Bronchial epithelial cell (primary cell): Measurements from ENCODE around the gene IL33. TPM values are rescaled to one million over a fixed set of nuclear protein-coding genes. Genes with fewer than 3 reads are reported as not detected.

Experiments
- DNase-seq: peaks from one replicate; pipeline ENCODE4 v3.0.0-alpha.2; 2010; ENCODE audit warnings: low read depth
- FAIRE-seq: peaks from 2 replicates; lab custom pipeline; 2011; peaks lifted over from hg19 to GRCh38; lab: Jason Lieb, UNC
- H3K27me3 ChIP-seq: 2 replicates; pipeline ENCODE4 v1.5.1; 2011; ENCODE audit warnings: low read length; ENCODE audit not compliant: control insufficient read depth, insufficient read depth
- H3K36me3 ChIP-seq: 2 replicates; pipeline ENCODE4 v1.5.1; 2011; ENCODE audit warnings: low read length; ENCODE audit not compliant: control insufficient read depth, insufficient read depth
- H3K4me3 ChIP-seq: 2 replicates; pipeline ENCODE4 v1.5.1; 2011; ENCODE audit warnings: mild to moderate bottlenecking, low read depth, low read length, control low read depth
- CTCF ChIP-seq: IDR thresholded peaks from 2 replicates; pipeline ENCODE4 v1.5.1; 2011; ENCODE audit warnings: mild to moderate bottlenecking, moderate library complexity, low read length, control low read depth, inconsistent platforms; ENCODE audit not compliant: insufficient read depth, severe bottlenecking
- total RNA-seq: library from RNA; depleted of rRNA; stranded (reverse); fragments of >200 nt; gene quantifications from 2 replicates; pipeline ENCODE4 v1.2.1, GENCODE V29; 2014

IL33 gene
- total RNA-seq, 1 donor from 2014 or later, result 2.4 TPM

DNA sequence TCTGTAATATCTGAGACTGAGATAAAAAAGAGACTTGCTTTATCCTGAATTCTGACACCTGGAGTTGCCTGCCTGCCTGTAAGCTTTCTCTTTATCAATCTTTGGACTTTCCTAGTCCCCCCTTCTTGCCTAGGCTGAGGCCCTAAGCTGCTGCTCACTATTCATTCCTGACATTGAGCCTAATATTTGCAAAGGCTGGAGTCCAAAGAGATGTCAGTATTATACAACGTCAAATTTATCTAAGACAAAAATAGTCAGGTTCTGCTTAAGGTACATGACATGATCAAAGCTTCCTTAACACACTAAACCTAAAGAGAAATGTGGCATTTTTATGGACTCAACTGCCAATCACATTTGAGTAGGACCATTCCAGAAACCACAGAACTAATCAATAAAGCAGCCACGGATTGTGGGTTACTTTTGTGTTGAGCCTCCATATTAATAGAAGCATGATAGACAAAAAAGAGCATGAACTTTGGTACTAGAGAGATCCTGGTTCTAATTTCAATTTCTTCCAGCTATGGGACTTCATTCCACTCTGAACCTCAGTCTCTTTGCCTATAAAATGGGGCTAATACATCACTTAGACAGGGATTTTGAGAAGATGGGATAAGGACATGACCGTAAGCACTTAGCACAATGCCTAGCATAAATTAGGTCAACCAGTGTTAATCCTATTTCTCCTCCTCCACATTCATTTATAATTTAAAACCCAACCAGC lies 56.1 kb downstream of the IL33 start:
- Histone ChIP-seq H3K27me3 (no peaks in the 10 kb centered on the region), H3K36me3 (no peaks in the 10 kb centered on the region), H3K4me3 (no peak overlapping the region)
- TF ChIP-seq CTCF, result no peak
- DNase-seq (no peak), FAIRE-seq (no peak)

GRCh38 chr9:6272229-6272598 lies 56.6 kb downstream of the IL33 start:
- TF ChIP-seq CTCF, result no peak
- DNase-seq (peak; percentile 98), FAIRE-seq (no peak)
- no peaks in the 10 kb centered on the region for H3K36me3 ChIP-seq
- H3K27me3 ChIP-seq, result no peaks in the 10 kb centered on the region
- no peak overlapping the region for H3K4me3 ChIP-seq

DNA sequence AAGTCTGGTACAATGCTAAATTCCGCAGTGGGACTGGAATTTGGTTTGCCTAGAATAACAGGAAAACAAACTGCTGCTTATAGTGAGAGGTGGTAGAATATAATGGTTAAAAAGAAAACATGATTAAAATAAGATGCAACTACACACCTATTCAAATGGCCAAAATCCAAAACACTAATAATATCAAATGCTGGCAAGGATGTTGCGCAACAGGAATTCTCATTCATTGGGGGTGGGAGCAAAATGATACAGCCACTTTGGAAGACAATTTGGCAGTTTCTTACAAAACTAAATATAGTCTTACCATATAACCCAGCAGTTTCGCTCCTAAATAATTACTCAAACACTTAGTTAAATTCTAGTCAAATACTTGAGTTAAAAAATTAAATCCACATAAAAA lies 61.8 kb downstream of the IL33 start:
- H3K36me3 ChIP-seq, result no peaks in the 10 kb centered on the region
- no peak overlapping the region for H3K4me3 ChIP-seq
- no peak for FAIRE-seq
- TF ChIP-seq CTCF, result no peak
- H3K27me3 ChIP-seq, result no peaks in the 10 kb centered on the region
- DNase-seq, result no peak

GRCh38 chr9:6301858-6302257 lies 86.3 kb downstream of the IL33 start:
- FAIRE-seq (peak; percentile 36), DNase-seq (peak; percentile 27)

GRCh38 chr9:6302417-6302816 lies 86.8 kb downstream of the IL33 start:
- FAIRE-seq (peak; percentile 28), DNase-seq (peak; percentile 98)
- Histone ChIP-seq H3K4me3 (no peak overlapping the region), H3K27me3 (no peaks in the 10 kb centered on the region), H3K36me3 (no peaks in the 10 kb centered on the region)
- TF ChIP-seq CTCF, result no peak

More at GRCh38 chr9:6301858-6302257, 86.3 kb downstream of the IL33 start:
- no peaks in the 10 kb centered on the region for H3K36me3 ChIP-seq
- no peaks in the 10 kb centered on the region for H3K27me3 ChIP-seq
- H3K4me3 ChIP-seq, result no peak overlapping the region
- TF ChIP-seq CTCF, result no peak

DNA sequence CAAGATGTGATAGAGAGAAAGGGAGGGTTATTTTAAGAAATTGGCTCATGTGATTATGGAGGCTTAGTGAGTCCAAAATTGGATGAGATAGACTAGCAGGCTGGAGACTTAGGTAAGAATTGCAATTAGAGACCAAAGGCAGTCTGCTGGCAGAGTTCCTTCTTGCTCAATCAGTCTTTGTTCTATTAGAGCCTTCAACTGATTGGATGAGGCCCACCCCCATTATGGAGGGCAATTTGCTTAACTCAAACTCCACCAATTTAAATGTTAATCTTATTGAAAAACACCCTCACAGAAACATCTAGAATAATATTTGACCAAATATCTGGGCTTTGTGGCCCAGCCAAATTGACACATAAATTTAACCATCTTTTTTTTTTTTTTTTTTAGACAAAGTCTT lies 88.6 kb downstream of the IL33 start:
- no peak for FAIRE-seq

More for the DNA sequence above, 88.6 kb downstream of the IL33 start:
- no peak for DNase-seq
- TF ChIP-seq CTCF, result no peak
- H3K36me3 ChIP-seq, result no peaks in the 10 kb centered on the region
- H3K4me3 ChIP-seq, result no peak overlapping the region
- H3K27me3 ChIP-seq, result no peaks in the 10 kb centered on the region
